Gastrocnemius medialis (tissue), 4 donors: ENCODE measurements around the gene ACY1. TPM values are rescaled to one million over a fixed set of nuclear protein-coding genes. Genes with fewer than 3 reads are reported as not detected.
A peak's percentile ranks its signal among the peaks of the same experiment; 100 is the strongest.

ENCODE experiments used
- ATAC-seq, 2 donors: fragments of 150-250 bp; one replicate each; pipeline ENCODE4 v1.9.1; 2016
- DNase-seq, 2 donors: peaks; one replicate each; pipeline ENCODE4 v3.0.0-alpha.2; 2019
- H3K27ac ChIP-seq, 4 donors: fragments of 200-600 bp; sonication (generic); 1 replicate in 1 of 4; 2 replicates in 3 of 4; pipeline ENCODE4 v1.5.1; 2016 to 2018; ENCODE audit warnings: mild to moderate bottlenecking in 2 of 4, moderate library complexity in 1 of 4
- H3K27me3 ChIP-seq, 3 donors: fragments of 200-600 bp; sonication (generic) in 2 of 3; 1 replicate in 1 of 3; 2 replicates in 2 of 3; pipeline versions ENCODE4 v1.5.1 to v1.6.0; 2016 to 2019; ENCODE audit warnings: mild to moderate bottlenecking in 1 of 3, moderate library complexity in 1 of 3
- H3K36me3 ChIP-seq, 2 donors: fragments of 200-600 bp; sonication (generic) in 1 of 2; one replicate each; pipeline ENCODE4 v1.5.1; 2017 to 2018
- H3K4me1 ChIP-seq, 2 donors: fragments of 200-600 bp; sonication (generic) in 1 of 2; one replicate each; pipeline ENCODE4 v1.5.1; 2016 to 2017; ENCODE audit warnings: mild to moderate bottlenecking in 2 of 2
- H3K4me3 ChIP-seq, 4 donors: fragments of 200-600 bp; sonication (generic) in 3 of 4; 1 replicate in 1 of 4; 2 replicates in 3 of 4; pipeline ENCODE4 v1.5.1; 2016 to 2019; ENCODE audit warnings: mild to moderate bottlenecking in 2 of 4
- H3K9me3 ChIP-seq, 3 donors: fragments of 200-600 bp; sonication (generic) in 2 of 3; 1 replicate in 1 of 3; 2 replicates in 2 of 3; pipeline ENCODE4 v1.5.1; 2016 to 2019
- POLR2A ChIP-seq, 2 donors: fragments of 450-650 bp; IDR thresholded peaks; one replicate each; pipeline ENCODE4 v1.6.1; 2017; ENCODE audit warnings: antibody characterized with exemption in 2 of 2, mild to moderate bottlenecking in 2 of 2, moderate library complexity in 2 of 2
- in situ Hi-C, 4 donors: fragments of 200-750 bp; cut with MboI; loops; one replicate each; pipeline versions ENCODE4 v1.15.0 to v1.8.0; 2017; ENCODE audit warnings: low sequenced_read_pairs in 4 of 4
- intact Hi-C: fragments of 100-400 bp; cut with DNase I; formaldehyde crosslinking; loops from one replicate; pipeline ENCODE4 v1.15.1; 2023; ENCODE audit warnings: low total_unique reads
- total RNA-seq, 4 donors: library from RNA; depleted of rRNA; stranded (reverse); fragments of >200 nt; gene quantifications; one replicate each; pipeline versions ENCODE4 v1.1.0 to v1.2.3, GENCODE V29; 2016
- TF ChIP-seq, protein P1 (sequence below), 5 experiments: fragments of 450-650 bp in 3 of 5; fragments of 200-600 bp in 2 of 5; sonication (generic) in 2 of 5; IDR thresholded peaks in 4 of 5; conservative IDR thresholded peaks in 1 of 5; 1 replicate in 4 of 5; 2 replicates in 1 of 5; pipeline ENCODE4 v1.5.1; 2016 to 2019; ENCODE audit warnings: antibody characterized with exemption in 5 of 5, mild to moderate bottlenecking in 3 of 5, moderate library complexity in 3 of 5

The ACY1 gene
- total RNA-seq, 4 donors from 2014 or later: 33.5 to 79.3 (median 43.2) TPM

- intact Hi-C loops: no loop called here
- in situ Hi-C loops: no loop called here
- TF ChIP-seq POLR2A (IDR thresholded peaks at IDR 0.05): no peak
- TF ChIP-seq, protein P1, sequence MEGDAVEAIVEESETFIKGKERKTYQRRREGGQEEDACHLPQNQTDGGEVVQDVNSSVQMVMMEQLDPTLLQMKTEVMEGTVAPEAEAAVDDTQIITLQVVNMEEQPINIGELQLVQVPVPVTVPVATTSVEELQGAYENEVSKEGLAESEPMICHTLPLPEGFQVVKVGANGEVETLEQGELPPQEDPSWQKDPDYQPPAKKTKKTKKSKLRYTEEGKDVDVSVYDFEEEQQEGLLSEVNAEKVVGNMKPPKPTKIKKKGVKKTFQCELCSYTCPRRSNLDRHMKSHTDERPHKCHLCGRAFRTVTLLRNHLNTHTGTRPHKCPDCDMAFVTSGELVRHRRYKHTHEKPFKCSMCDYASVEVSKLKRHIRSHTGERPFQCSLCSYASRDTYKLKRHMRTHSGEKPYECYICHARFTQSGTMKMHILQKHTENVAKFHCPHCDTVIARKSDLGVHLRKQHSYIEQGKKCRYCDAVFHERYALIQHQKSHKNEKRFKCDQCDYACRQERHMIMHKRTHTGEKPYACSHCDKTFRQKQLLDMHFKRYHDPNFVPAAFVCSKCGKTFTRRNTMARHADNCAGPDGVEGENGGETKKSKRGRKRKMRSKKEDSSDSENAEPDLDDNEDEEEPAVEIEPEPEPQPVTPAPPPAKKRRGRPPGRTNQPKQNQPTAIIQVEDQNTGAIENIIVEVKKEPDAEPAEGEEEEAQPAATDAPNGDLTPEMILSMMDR (IDR thresholded peaks at IDR 0.05 in 4 of 5, conservative IDR thresholded peaks at IDR 0.05 in 1 of 5): no peak
- peaks cover 52 to 63% of the 10 kb centered on the region in 2 donors for H3K4me1 ChIP-seq
- H3K36me3 ChIP-seq: peaks cover 0 to 33% of the 10 kb centered on the region in 2 donors
- H3K4me3 ChIP-seq: no peak overlapping the region
- peak overlapping the region; percentile 90 to 100 (median 94) for H3K27ac ChIP-seq
- peak; percentile 71 to 81 for DNase-seq
- H3K27me3 ChIP-seq: no peaks in the 10 kb centered on the region
- ATAC-seq: peak; percentile 72 to 87
- no peaks in the 10 kb centered on the region for H3K9me3 ChIP-seq
Observed at GRCh38 chr3:51961602-51962569, 21.4 kb upstream of the ACY1 start.

- peaks cover 55 to 65% of the 10 kb centered on the region in 2 donors for H3K4me1 ChIP-seq
- TF ChIP-seq POLR2A (IDR thresholded peaks at IDR 0.05): no peak
- TF ChIP-seq, protein P1 (IDR thresholded peaks at IDR 0.05 in 4 of 5, conservative IDR thresholded peaks at IDR 0.05 in 1 of 5): no peak
- intact Hi-C loops: no loop called here
- peak overlapping the region; percentile 90 to 100 (median 94) for H3K27ac ChIP-seq
- peaks cover 0 to 27% of the 10 kb centered on the region in 2 donors for H3K36me3 ChIP-seq
- in situ Hi-C loops: no loop called here
- peak in 1 of 2 donors; percentile 54 for DNase-seq
- no peak overlapping the region for H3K4me3 ChIP-seq
- H3K27me3 ChIP-seq: no peaks in the 10 kb centered on the region
- peak in 1 of 2 donors; percentile 11 for ATAC-seq
- H3K9me3 ChIP-seq: no peaks in the 10 kb centered on the region
Observed at GRCh38 chr3:51962854-51963530, 20.3 kb upstream of the ACY1 start.

GRCh38 chr3:51963951-51964451 lies 19.3 kb upstream of the ACY1 start:
- Histone ChIP-seq H3K4me3 (no peak overlapping the region), H3K27me3 (no peaks in the 10 kb centered on the region), H3K9me3 (no peaks in the 10 kb centered on the region), H3K27ac (peak overlapping the region; percentile 90 to 100 (median 94)), H3K4me1 (peaks cover 62 to 68% of the 10 kb centered on the region in 2 donors), H3K36me3 (peaks cover 0 to 17% of the 10 kb centered on the region in 2 donors)
- DNase-seq: peak in 1 of 2 donors; percentile 85
- TF ChIP-seq, protein P1 (IDR thresholded peaks at IDR 0.05 in 4 of 5, conservative IDR thresholded peaks at IDR 0.05 in 1 of 5): no peak
- TF ChIP-seq POLR2A (IDR thresholded peaks at IDR 0.05): peak in 1 of 2 donors; percentile 15
- ATAC-seq: peak in 1 of 2 donors; percentile 29
- intact Hi-C loops (no loop called here), in situ Hi-C loops (no loop called here)

- in situ Hi-C loops: no loop called here
- Histone ChIP-seq H3K27me3 (no peaks in the 10 kb centered on the region), H3K4me1 (peaks cover 62 to 68% of the 10 kb centered on the region in 2 donors), H3K4me3 (no peak overlapping the region), H3K27ac (peak overlapping the region; percentile 90 to 100 (median 94)), H3K9me3 (no peaks in the 10 kb centered on the region), H3K36me3 (peaks cover 0 to 12% of the 10 kb centered on the region in 2 donors)
- intact Hi-C loops: no loop called here
- TF ChIP-seq, protein P1 (IDR thresholded peaks at IDR 0.05 in 4 of 5, conservative IDR thresholded peaks at IDR 0.05 in 1 of 5): no peak
- no peak for TF ChIP-seq POLR2A (IDR thresholded peaks at IDR 0.05)
- ATAC-seq: no peak
- no peak for DNase-seq
Observed at GRCh38 chr3:51964521-51964920, 18.8 kb upstream of the ACY1 start.
